ENCODE results near the gene PSMC3IP. TPM values are rescaled to one million over a fixed set of nuclear protein-coding genes. Genes with fewer than 3 reads are reported as not detected.
A peak's percentile ranks its signal among the peaks of the same experiment; 100 is the strongest.
"Not testable (repeated sequence)": the region's sequence is repeated elsewhere in the genome, so short reads cannot be mapped to it uniquely, and the experiment has no call there.

Gene PSMC3IP
- polyA plus RNA-seq (2011; rRNA removed) (3.4 and 5.8 TPM in 2 replicates), polyA minus RNA-seq (2011; rRNA and poly(A)+ RNA removed) (1.6 and 2.4 TPM in 2 replicates)

- ChIA-PET CTCF (interaction anchor here (0.7 to 3.7 kb wide), 36 partner anchors 8 to 351 kb away, joined by 3 to 56 read pairs (median 4); partner anchors contain the start of genes BECN1, CCR10, CNTNAP1 and HSD17B1), POLR2A (interaction anchor here (0.5 to 0.7 kb wide), 2 partner anchors 58 to 202 kb away, joined by 4 to 5 read pairs; partner anchors contain the start of gene WNK4)
- Histone ChIP-seq H3K4me3 (ENCODE audit: low read depth, low read length) (peak within 1 kb of the TSS; percentile 46), H3K36me3 (ENCODE audit: control insufficient read depth, insufficient read depth, low read length) (peaks cover 22% of the 10 kb centered on the region), H3K27me3 (ENCODE audit: control insufficient read depth, insufficient read depth, low read length) (no peaks in the 10 kb centered on the region)
- DNase-seq (ENCODE audit: low read depth): peak; percentile 79
- peak; percentile 49 for TF ChIP-seq CTCF (IDR thresholded peaks at IDR 0.05; ENCODE audit: insufficient read depth, low read depth, low read length)
Observed at GRCh38 chr17:42577532-42578281, at the start of gene PSMC3IP. TSS of gene PSMC3IP (minus strand) at chr17:42577729. CDS start at chr17:42577686, 43 bp downstream.

GRCh38 chr17:42623732-42624596 lies 46.4 kb upstream of the PSMC3IP start:
- ChIA-PET POLR2A (interaction anchor here (0.6 kb wide), 1 partner anchor 17 kb away, joined by 8 read pairs; no protein-coding TSS in a partner anchor), CTCF (interaction anchor here (0.6 to 1.4 kb wide), 4 partner anchors 28 to 1137 kb away, joined by 3 to 4 read pairs (median 3); no protein-coding TSS in a partner anchor)
- no peak for TF ChIP-seq CTCF (IDR thresholded peaks at IDR 0.05; ENCODE audit: insufficient read depth, low read depth, low read length)
- no peak for DNase-seq (ENCODE audit: low read depth)
- no peak overlapping the region for H3K4me3 ChIP-seq (ENCODE audit: low read depth, low read length)
- H3K27me3 ChIP-seq (ENCODE audit: control insufficient read depth, insufficient read depth, low read length): no peaks in the 10 kb centered on the region; the same call in 1 of the 2 replicates
- no peaks in the 10 kb centered on the region for H3K36me3 ChIP-seq (ENCODE audit: control insufficient read depth, insufficient read depth, low read length)

- DNase-seq (ENCODE audit: low read depth): no peak
- no peak for TF ChIP-seq CTCF (IDR thresholded peaks at IDR 0.05; ENCODE audit: insufficient read depth, low read depth, low read length)
- Histone ChIP-seq H3K4me3 (ENCODE audit: low read depth, low read length) (no peak overlapping the region), H3K27me3 (ENCODE audit: control insufficient read depth, insufficient read depth, low read length) (no peaks in the 10 kb centered on the region; the same call in 1 of the 2 replicates), H3K36me3 (ENCODE audit: control insufficient read depth, insufficient read depth, low read length) (no peaks in the 10 kb centered on the region)
- POLR2A ChIA-PET: interaction anchor here (0.6 kb wide), 1 partner anchor 16 kb away, joined by 8 read pairs; no protein-coding TSS in a partner anchor
- CTCF ChIA-PET: interaction anchor here (0.6 to 1.8 kb wide), 5 partner anchors 14 to 1138 kb away, joined by 3 to 8 read pairs (median 3); partner anchors contain the start of genes RETREG3 and TUBG1
Observed at GRCh38 chr17:42623271-42623670, 45.7 kb upstream of the PSMC3IP start.

- H3K27me3 ChIP-seq (ENCODE audit: control insufficient read depth, insufficient read depth, low read length); H3K36me3 ChIP-seq (ENCODE audit: control insufficient read depth, insufficient read depth, low read length); DNase-seq (ENCODE audit: low read depth); POLR2A ChIA-PET; H3K4me3 ChIP-seq (ENCODE audit: low read depth, low read length): not testable (repeated sequence)
- CTCF ChIA-PET: interaction anchor here (1.1 to 1.8 kb wide), 2 partner anchors 13 to 202 kb away, joined by 4 to 8 read pairs; partner anchors contain the start of genes BECN1, RETREG3 and TUBG1
Observed at GRCh38 chr17:42621987-42622386, 44.5 kb upstream of the PSMC3IP start.

GRCh38 chr17:42618442-42619150 lies 41.1 kb upstream of the PSMC3IP start:
- peak; percentile 17; the same call in 1 of the 2 replicates for TF ChIP-seq CTCF (IDR thresholded peaks at IDR 0.05; ENCODE audit: insufficient read depth, low read depth, low read length)
- Histone ChIP-seq H3K36me3 (ENCODE audit: control insufficient read depth, insufficient read depth, low read length) (peaks cover 9% of the 10 kb centered on the region), H3K4me3 (ENCODE audit: low read depth, low read length) (no peak overlapping the region), H3K27me3 (ENCODE audit: control insufficient read depth, insufficient read depth, low read length) (no peaks in the 10 kb centered on the region)
- ChIA-PET POLR2A (no interaction called here), CTCF (interaction anchor here (1.7 kb wide), 1 partner anchor 62 kb away, joined by 6 read pairs; no protein-coding TSS in a partner anchor)
- no peak for DNase-seq (ENCODE audit: low read depth)

Data from BJ (cell line).